Trophoblast cell (in vitro differentiated cells and primary cell): ENCODE measurements around the gene PKLR.

Source experiments
- DNase-seq, 2 donors: peaks; one replicate each; pipeline ENCODE4 v3.0.0-alpha.2; 2016
- H2AFZ ChIP-seq: 2 replicates; pipeline ENCODE4 v1.6.1; 2013; ENCODE audit warnings: low read length, moderate library complexity, mild to moderate bottlenecking; ENCODE audit not compliant: insufficient read depth, poor library complexity
- H2AK5ac ChIP-seq: 2 replicates; pipeline ENCODE4 v1.6.1; 2013; ENCODE audit warnings: mild to moderate bottlenecking, low read length
- H2BK120ac ChIP-seq: 2 replicates; pipeline ENCODE4 v1.6.1; 2013; ENCODE audit warnings: low read length, mild to moderate bottlenecking, moderate library complexity; ENCODE audit not compliant: insufficient read depth, poor library complexity
- H2BK12ac ChIP-seq: 2 replicates; pipeline ENCODE4 v1.6.1; 2013; ENCODE audit warnings: mild to moderate bottlenecking, low read length, moderate library complexity
- H2BK5ac ChIP-seq: 2 replicates; pipeline ENCODE4 v1.6.1; 2013; ENCODE audit warnings: low read length, low read depth, moderate library complexity, mild to moderate bottlenecking; ENCODE audit not compliant: poor library complexity
- H3K14ac ChIP-seq: 2 replicates; pipeline ENCODE4 v1.6.1; 2013; ENCODE audit warnings: mild to moderate bottlenecking, low read length
- H3K18ac ChIP-seq: 2 replicates; pipeline ENCODE4 v1.6.1; 2013; ENCODE audit warnings: mild to moderate bottlenecking, low read length
- H3K23ac ChIP-seq: 2 replicates; pipeline ENCODE4 v1.6.1; 2013; ENCODE audit warnings: low read length
- H3K27ac ChIP-seq: 2 replicates; pipeline ENCODE4 v1.5.1; 2013; ENCODE audit warnings: low read depth, mild to moderate bottlenecking, inconsistent platforms, low read length, moderate library complexity
- H3K27me3 ChIP-seq: 2 replicates; pipeline ENCODE4 v1.6.1; 2013; ENCODE audit warnings: inconsistent platforms, mild to moderate bottlenecking, low read length, moderate library complexity; ENCODE audit not compliant: insufficient read depth
- H3K36me3 ChIP-seq, 2 experiments: 1 replicate in 1 of 2; 2 replicates in 1 of 2; pipeline ENCODE4 v1.6.1; 2013; ENCODE audit warnings: low read length in 2 of 2, mild to moderate bottlenecking in 2 of 2, moderate library complexity in 1 of 2; ENCODE audit not compliant: insufficient read depth in 2 of 2, control insufficient read depth in 1 of 2
- H3K4ac ChIP-seq: 2 replicates; pipeline ENCODE4 v1.6.1; 2013; ENCODE audit warnings: low read depth, mild to moderate bottlenecking, low read length, moderate library complexity
- H3K4me1 ChIP-seq, 2 experiments: 1 replicate in 1 of 2; 2 replicates in 1 of 2; pipeline ENCODE4 v1.6.1; 2013; ENCODE audit warnings: low read length in 2 of 2, mild to moderate bottlenecking in 2 of 2, moderate library complexity in 1 of 2; ENCODE audit not compliant: insufficient read depth in 2 of 2, control insufficient read depth in 1 of 2
- H3K4me2 ChIP-seq: 2 replicates; pipeline ENCODE4 v1.6.1; 2013; ENCODE audit warnings: inconsistent platforms, mild to moderate bottlenecking, low read length, moderate library complexity
- H3K4me3 ChIP-seq: 2 replicates; pipeline ENCODE4 v1.5.1; 2013; ENCODE audit warnings: mild to moderate bottlenecking, low read depth, low read length, inconsistent platforms
- H3K79me1 ChIP-seq: one replicate; pipeline ENCODE4 v1.6.1; 2013; ENCODE audit warnings: low read length
- H3K79me2 ChIP-seq: 2 replicates; pipeline ENCODE4 v1.6.1; 2013; ENCODE audit warnings: low read length, mild to moderate bottlenecking; ENCODE audit not compliant: control insufficient read depth, insufficient read depth, poor library complexity
- H3K9ac ChIP-seq: 2 replicates; pipeline ENCODE4 v1.6.1; 2013; ENCODE audit warnings: mild to moderate bottlenecking, low read length
- H3K9me3 ChIP-seq: 2 replicates; pipeline ENCODE4 v1.6.1; 2013; ENCODE audit warnings: low read depth, mild to moderate bottlenecking, control low read depth, inconsistent platforms, low read length; ENCODE audit not compliant: insufficient read depth
- H4K12ac ChIP-seq: 2 replicates; pipeline ENCODE4 v1.6.1; 2013; ENCODE audit warnings: low read depth, mild to moderate bottlenecking, low read length, moderate library complexity
- H4K8ac ChIP-seq: 2 replicates; pipeline ENCODE4 v1.6.1; 2013; ENCODE audit warnings: low read depth, mild to moderate bottlenecking, low read length, moderate library complexity
- H4K91ac ChIP-seq: one replicate; pipeline ENCODE4 v1.6.1; 2013; ENCODE audit warnings: low read depth, mild to moderate bottlenecking, low read length, moderate library complexity
- WGBS: extraction: QIAGEN DNeasy Blood & Tissue Kit; methylation state at CpG from one replicate; pipeline ENCODE4 v1.1.7; 2013; ENCODE audit warnings: missing lambda C conversion rate; ENCODE audit not compliant: insufficient read length, insufficient coverage; ENCODE audit errors: extremely low coverage; 5-methylcytosine and 5-hydroxymethylcytosine counted together

Gene PKLR

DNA sequence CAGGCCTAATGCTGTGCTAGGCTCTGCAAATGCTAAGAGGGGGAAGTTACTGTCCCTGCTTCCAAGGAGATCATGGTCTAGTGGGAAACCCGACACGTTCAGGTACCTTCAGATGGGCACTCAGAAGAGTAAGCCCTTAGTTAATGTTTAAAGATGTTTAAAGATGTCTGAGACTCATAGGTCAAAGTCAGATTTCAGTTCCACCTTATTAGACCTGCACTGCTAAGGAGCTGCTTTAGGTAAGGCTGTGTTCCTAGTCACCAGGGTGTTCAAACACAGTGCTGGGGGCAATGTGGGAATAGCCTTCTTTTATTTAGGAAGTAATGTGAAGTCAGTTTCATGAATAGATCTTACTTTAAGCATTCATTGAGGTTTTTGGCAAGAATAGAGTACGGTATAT, 15.7 kb upstream of the PKLR start:
- peaks cover 0 to 6% of the 10 kb centered on the region in 2 experiments for H3K4me1 ChIP-seq
- H4K12ac ChIP-seq: no peak overlapping the region
- no peaks in the 10 kb centered on the region for H3K79me2 ChIP-seq
- H3K4ac ChIP-seq: no peak overlapping the region
- H3K9ac ChIP-seq: no peak overlapping the region
- WGBS: no CpG with 5 or more reads among the region's 3 CpGs
- H3K27me3 ChIP-seq: no peaks in the 10 kb centered on the region
- H2BK120ac ChIP-seq: no peak overlapping the region
- H3K79me1 ChIP-seq: no peaks in the 10 kb centered on the region
- no peak overlapping the region for H2AK5ac ChIP-seq
- no peak overlapping the region for H3K4me3 ChIP-seq
- no peaks in the 10 kb centered on the region for H3K9me3 ChIP-seq
- H4K8ac ChIP-seq: no peak overlapping the region
- no peak overlapping the region for H3K14ac ChIP-seq
- H4K91ac ChIP-seq: no peak overlapping the region
- H3K36me3 ChIP-seq: peaks cover 51 to 64% of the 10 kb centered on the region in 2 experiments
- H3K4me2 ChIP-seq: no peak overlapping the region
- no peak overlapping the region for H3K23ac ChIP-seq
- H3K18ac ChIP-seq: no peak overlapping the region
- no peak overlapping the region for H2AFZ ChIP-seq
- H2BK12ac ChIP-seq: no peak overlapping the region
- H3K27ac ChIP-seq: no peak overlapping the region
- no peak for DNase-seq
- H2BK5ac ChIP-seq: no peak overlapping the region

DNA sequence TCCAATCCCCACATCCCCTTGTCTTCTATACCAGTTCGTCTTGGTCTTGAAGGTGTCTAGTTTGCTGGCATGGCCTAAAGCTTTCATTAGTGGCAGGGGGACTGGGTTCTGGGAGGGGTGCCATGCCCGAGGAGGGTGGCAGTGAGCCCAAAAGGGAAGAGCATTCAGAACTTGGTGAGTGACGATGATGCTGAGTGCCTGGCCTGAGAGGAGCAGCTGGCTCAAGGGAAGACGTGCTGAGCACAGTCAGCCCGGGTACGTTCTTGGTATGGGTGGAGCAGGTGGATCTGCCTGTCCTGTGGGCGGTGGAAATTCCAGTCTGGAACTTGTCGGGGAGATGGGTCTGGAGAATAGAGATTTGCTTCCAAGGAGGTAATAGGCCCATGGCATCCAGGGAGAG, 12.0 kb upstream of the PKLR start:
- Histone ChIP-seq H3K9me3 (no peaks in the 10 kb centered on the region), H3K23ac (no peak overlapping the region), H3K4me3 (no peak overlapping the region), H3K9ac (no peak overlapping the region), H4K91ac (no peak overlapping the region), H3K79me2 (peaks cover 10% of the 10 kb centered on the region), H3K36me3 (peaks cover 36 to 37% of the 10 kb centered on the region in 2 experiments), H4K12ac (no peak overlapping the region), H3K27ac (no peak overlapping the region), H3K18ac (no peak overlapping the region), H3K27me3 (no peaks in the 10 kb centered on the region), H2BK5ac (no peak overlapping the region), H3K14ac (no peak overlapping the region), H3K79me1 (peaks cover 12% of the 10 kb centered on the region), H2AFZ (no peak overlapping the region), H4K8ac (no peak overlapping the region), H2AK5ac (no peak overlapping the region), H2BK12ac (no peak overlapping the region), H2BK120ac (no peak overlapping the region), H3K4me2 (no peak overlapping the region), H3K4ac (no peak overlapping the region), H3K4me1 (peaks cover 5 to 10% of the 10 kb centered on the region in 2 experiments)
- no peak for DNase-seq
- no CpG with 5 or more reads among the region's 8 CpGs for WGBS

GRCh38 chr1:155309423-155310021, 8.3 kb upstream of the PKLR start:
- Histone ChIP-seq H2AK5ac (peak overlapping the region; percentile 93), H4K8ac (peak overlapping the region; percentile 90), H3K36me3 (peaks cover 19 to 23% of the 10 kb centered on the region in 2 experiments), H2BK120ac (peak overlapping the region; percentile 98), H3K9me3 (no peaks in the 10 kb centered on the region), H2BK12ac (peak overlapping the region; percentile 21), H3K14ac (peak overlapping the region; percentile 93), H3K18ac (peak overlapping the region; percentile 87), H2BK5ac (peak overlapping the region; percentile 92), H3K9ac (peak overlapping the region; percentile 97), H3K4me2 (peak overlapping the region; percentile 86), H3K27ac (peak overlapping the region; percentile 85), H3K23ac (peak overlapping the region; percentile 11), H2AFZ (peak overlapping the region; percentile 33), H3K79me1 (peaks cover 18% of the 10 kb centered on the region), H3K4me3 (peak overlapping the region; percentile 92), H3K79me2 (peaks cover 10% of the 10 kb centered on the region), H3K4me1 (peaks cover 19 to 26% of the 10 kb centered on the region in 2 experiments), H4K12ac (peak overlapping the region; percentile 85), H3K4ac (peak overlapping the region; percentile 97), H3K27me3 (no peaks in the 10 kb centered on the region), H4K91ac (peak overlapping the region; percentile 94)
- DNase-seq: peak in 1 of 2 donors; percentile 17
- no CpG with 5 or more reads among the region's 11 CpGs for WGBS

- Histone ChIP-seq H3K9ac (peak within 1 kb of the TSS; percentile 97), H3K36me3 (peaks cover 14 to 18% of the 10 kb centered on the region in 2 experiments), H3K4ac (peak within 1 kb of the TSS; percentile 97), H3K79me1 (peaks cover 18% of the 10 kb centered on the region), H3K14ac (peak within 1 kb of the TSS; percentile 93), H3K27me3 (no peaks in the 10 kb centered on the region), H2BK12ac (peak within 1 kb of the TSS; percentile 54), H2AFZ (peak within 1 kb of the TSS; percentile 35), H3K9me3 (no peaks in the 10 kb centered on the region), H3K79me2 (peaks cover 10% of the 10 kb centered on the region), H3K27ac (peak within 1 kb of the TSS; percentile 97), H4K12ac (peak within 1 kb of the TSS; percentile 85), H3K4me1 (peaks cover 19 to 26% of the 10 kb centered on the region in 2 experiments), H4K91ac (peak within 1 kb of the TSS; percentile 94), H2AK5ac (peak within 1 kb of the TSS; percentile 93), H2BK120ac (peak within 1 kb of the TSS; percentile 98), H2BK5ac (peak within 1 kb of the TSS; percentile 92), H3K4me2 (peak within 1 kb of the TSS; percentile 86), H3K4me3 (peak within 1 kb of the TSS; percentile 92), H4K8ac (peak within 1 kb of the TSS; percentile 90), H3K18ac (peak within 1 kb of the TSS; percentile 87), H3K23ac (peak within 1 kb of the TSS; percentile 11)
- DNase-seq: peak; percentile 99 to 100
- no CpG with 5 or more reads among the region's 51 CpGs for whole genome bisulfite sequencing
Observed at GRCh38 chr1:155308493-155309422, 7.5 kb upstream of the PKLR start, which contains the start of gene FDPS. Gene FDPS, plus strand, starts transcription at chr1:155308866. Its CDS starts 924 bp downstream, at chr1:155309790.
